SKM-1 (cell line): ENCODE results near the gene PADI2.

Experiments
- DNase-seq: peaks from one replicate; lab custom pipeline; 2025; ENCODE audit not compliant: unreplicated experiment; lab: John Stamatoyannopoulos, UW

Gene PADI2

GRCh38 chr1:17119076-17119772 lies at the start of gene PADI2:
TSS of gene PADI2 (minus strand) at chr1:17119451. CDS start at chr1:17119371, 80 bp downstream.
- DNase-seq = peak; percentile 60

GRCh38 chr1:17168091-17168876 lies 49.0 kb upstream of the PADI2 start:
- no peak for DNase-seq

- DNase-seq = no peak
Observed at GRCh38 chr1:17167786-17168090, 48.5 kb upstream of the PADI2 start.

GRCh38 chr1:17167041-17167785 lies 48.0 kb upstream of the PADI2 start:
- no peak for DNase-seq

- no peak for DNase-seq
Observed at GRCh38 chr1:17165823-17166222, 46.6 kb upstream of the PADI2 start.

GRCh38 chr1:17163789-17164666 lies 44.8 kb upstream of the PADI2 start:
- no peak for DNase-seq

GRCh38 chr1:17163371-17163770 lies 44.1 kb upstream of the PADI2 start:
- no peak for DNase-seq

- DNase-seq = no peak
Observed at GRCh38 chr1:17162941-17163340, 43.7 kb upstream of the PADI2 start.

- no peak for DNase-seq
Observed at GRCh38 chr1:17161926-17162800, 42.9 kb upstream of the PADI2 start.

GRCh38 chr1:17161137-17161740 lies 42.0 kb upstream of the PADI2 start:
- peak; percentile 14 for DNase-seq

GRCh38 chr1:17158961-17159360 lies 39.7 kb upstream of the PADI2 start:
- no peak for DNase-seq

- DNase-seq = no peak
Observed at GRCh38 chr1:17156108-17156507, 36.9 kb upstream of the PADI2 start.

- DNase-seq = no peak
Observed at GRCh38 chr1:17155257-17155920, 36.1 kb upstream of the PADI2 start.

GRCh38 chr1:17149771-17150170 lies 30.5 kb upstream of the PADI2 start:
- DNase-seq = no peak

GRCh38 chr1:17148950-17149608 lies 29.8 kb upstream of the PADI2 start:
- DNase-seq = no peak

GRCh38 chr1:17145648-17146047 lies 26.4 kb upstream of the PADI2 start:
- DNase-seq = no peak

GRCh38 chr1:17143760-17144159 lies 24.5 kb upstream of the PADI2 start:
- DNase-seq = no peak

- no peak for DNase-seq
Observed at GRCh38 chr1:17141441-17142197, 22.4 kb upstream of the PADI2 start.
